Nephron (organoid): ENCODE measurements around the gene DDX60.

Experiments
- H3K27ac Mint-ChIP-seq, 3 experiments: 2 replicates each; pipeline ENCODE4 v1.8.0; 2020; ENCODE audit warnings: mixed read lengths in 3 of 3, mild to moderate bottlenecking in 2 of 3, moderate library complexity in 1 of 3
- H3K27me3 Mint-ChIP-seq: 2 replicates; pipeline ENCODE4 v1.8.0; 2021; ENCODE audit warnings: low read depth, mild to moderate bottlenecking, moderate library complexity, mixed read lengths
- H3K36me3 Mint-ChIP-seq: 2 replicates; pipeline ENCODE4 v1.8.0; 2020; ENCODE audit warnings: low read depth, mixed read lengths
- H3K4me1 Mint-ChIP-seq: 2 replicates; pipeline ENCODE4 v1.8.0; 2020; ENCODE audit warnings: mixed read lengths
- H3K4me3 Mint-ChIP-seq, 3 experiments: 2 replicates each; pipeline ENCODE4 v1.8.0; 2020; ENCODE audit warnings: mild to moderate bottlenecking in 3 of 3, mixed read lengths in 3 of 3, moderate library complexity in 2 of 3
- H3K9me3 Mint-ChIP-seq: 2 replicates; pipeline ENCODE4 v1.8.0; 2020; ENCODE audit warnings: mixed read lengths
- CTCF ChIP-seq, 3 experiments: fragments of 200-600 bp; sonication (generic); IDR thresholded peaks; one replicate each; pipeline ENCODE4 v1.5.0; 2021; ENCODE audit warnings: antibody characterized with exemption in 3 of 3; ENCODE audit not compliant: unreplicated experiment in 3 of 3

The DDX60 gene

GRCh38 chr4:168197926-168198325 is 120.6 kb downstream of the DDX60 start:
- no peaks in the 10 kb centered on the region for H3K27me3 Mint-ChIP-seq
- H3K27ac Mint-ChIP-seq, result no peak overlapping the region
- H3K36me3 Mint-ChIP-seq, result peaks cover 3% of the 10 kb centered on the region
- H3K4me1 Mint-ChIP-seq, result no peaks in the 10 kb centered on the region
- H3K4me3 Mint-ChIP-seq, result no peak overlapping the region
- no peak for TF ChIP-seq CTCF (IDR thresholded peaks at IDR 0.05; ENCODE audit: unreplicated experiment in 3 of 3)
- H3K9me3 Mint-ChIP-seq, result peaks cover 25% of the 10 kb centered on the region

- TF ChIP-seq CTCF (IDR thresholded peaks at IDR 0.05; ENCODE audit: unreplicated experiment in 3 of 3), result no peak
- Mint-ChIP-seq H3K27ac (no peak overlapping the region), H3K4me1 (peaks cover 5% of the 10 kb centered on the region), H3K4me3 (no peak overlapping the region), H3K27me3 (no peaks in the 10 kb centered on the region), H3K9me3 (no peaks in the 10 kb centered on the region), H3K36me3 (no peaks in the 10 kb centered on the region)
Measured at GRCh38 chr4:168188754-168189153, 129.8 kb downstream of the DDX60 start.

GRCh38 chr4:168183717-168184571 is 134.6 kb downstream of the DDX60 start:
- Mint-ChIP-seq H3K27ac (no peak overlapping the region), H3K4me3 (no peak overlapping the region), H3K27me3 (no peaks in the 10 kb centered on the region), H3K4me1 (peaks cover 5% of the 10 kb centered on the region), H3K36me3 (no peaks in the 10 kb centered on the region), H3K9me3 (no peaks in the 10 kb centered on the region)
- peak; percentile 65 to 71 (median 66) for TF ChIP-seq CTCF (IDR thresholded peaks at IDR 0.05; ENCODE audit: unreplicated experiment in 3 of 3)

- Mint-ChIP-seq H3K4me1 (no peaks in the 10 kb centered on the region), H3K36me3 (no peaks in the 10 kb centered on the region), H3K27ac (no peak overlapping the region), H3K27me3 (no peaks in the 10 kb centered on the region), H3K9me3 (no peaks in the 10 kb centered on the region), H3K4me3 (no peak overlapping the region)
- TF ChIP-seq CTCF (IDR thresholded peaks at IDR 0.05; ENCODE audit: unreplicated experiment in 3 of 3), result no peak
Measured at GRCh38 chr4:168177546-168178149, 140.9 kb downstream of the DDX60 start.

- no peak overlapping the region for H3K27ac Mint-ChIP-seq
- H3K27me3 Mint-ChIP-seq, result no peaks in the 10 kb centered on the region
- no peaks in the 10 kb centered on the region for H3K4me1 Mint-ChIP-seq
- no peaks in the 10 kb centered on the region for H3K36me3 Mint-ChIP-seq
- H3K9me3 Mint-ChIP-seq, result no peaks in the 10 kb centered on the region
- no peak overlapping the region for H3K4me3 Mint-ChIP-seq
- no peak for TF ChIP-seq CTCF (IDR thresholded peaks at IDR 0.05; ENCODE audit: unreplicated experiment in 3 of 3)
Measured at GRCh38 chr4:168174308-168174707, 144.2 kb downstream of the DDX60 start.
